Calu3 (cell line): Measurements from ENCODE around the gene ITGA11. TPM values are rescaled to one million over a fixed set of nuclear protein-coding genes. Genes with fewer than 3 reads are reported as not detected.

Experiments used
- BruUV-seq: library from RNA; stranded (reverse); fragments of 400-500 nt; replicated peaks from 2 replicates; lab custom pipeline; 2021; lab: Mats Ljungman, UMichigan
- CTCF ChIA-PET: fragments of 300-600 bp; sonication (Branson Sonifier 250); formaldehyde crosslinking; loops from one replicate; lab custom pipeline; 2022; ENCODE audit warnings: antibody characterized with exemption; lab: Charles Lee
- DNase-seq: peaks from one replicate; pipeline ENCODE4 v3.0.0; 2022
- H3K27ac Mint-ChIP-seq: one replicate; pipeline ENCODE4 v1.8.0; 2022; ENCODE audit warnings: mixed read lengths; ENCODE audit not compliant: unreplicated experiment
- H3K27me3 Mint-ChIP-seq: one replicate; pipeline ENCODE4 v1.8.0; 2022; ENCODE audit warnings: mixed read lengths; ENCODE audit not compliant: unreplicated experiment
- H3K36me3 Mint-ChIP-seq: one replicate; pipeline ENCODE4 v1.8.0; 2022; ENCODE audit warnings: mild to moderate bottlenecking, moderate library complexity, mixed read lengths; ENCODE audit not compliant: insufficient read depth, unreplicated experiment
- H3K4me1 Mint-ChIP-seq: one replicate; pipeline ENCODE4 v1.8.0; 2022; ENCODE audit warnings: mild to moderate bottlenecking, low read depth, mixed read lengths; ENCODE audit not compliant: unreplicated experiment
- H3K4me3 Mint-ChIP-seq: one replicate; pipeline ENCODE4 v1.8.0; 2022; ENCODE audit warnings: mild to moderate bottlenecking, low read depth, moderate library complexity, mixed read lengths; ENCODE audit not compliant: unreplicated experiment
- H3K9me3 Mint-ChIP-seq: one replicate; pipeline ENCODE4 v1.8.0; 2022; ENCODE audit warnings: low read depth, mixed read lengths; ENCODE audit not compliant: unreplicated experiment
- intact Hi-C: fragments of 100-400 bp; cut with micrococcal nuclease; formaldehyde crosslinking; loops from one replicate; pipeline ENCODE4 v1.10.0; 2022; ENCODE audit not compliant: unreplicated experiment
- total RNA-seq: library from RNA; stranded (reverse); gene quantifications from 2 replicates; pipeline ENCODE4 v1.2.3, GENCODE V29; 2022
- TF ChIP-seq, protein P1 (sequence below): fragments of 200-600 bp; IDR thresholded peaks from one replicate; pipeline ENCODE4 v1.8.0; 2022; ENCODE audit warnings: antibody characterized with exemption; ENCODE audit not compliant: unreplicated experiment

The ITGA11 gene
- total RNA-seq, 1 experiment from 2014 or later, result not detected

DNA sequence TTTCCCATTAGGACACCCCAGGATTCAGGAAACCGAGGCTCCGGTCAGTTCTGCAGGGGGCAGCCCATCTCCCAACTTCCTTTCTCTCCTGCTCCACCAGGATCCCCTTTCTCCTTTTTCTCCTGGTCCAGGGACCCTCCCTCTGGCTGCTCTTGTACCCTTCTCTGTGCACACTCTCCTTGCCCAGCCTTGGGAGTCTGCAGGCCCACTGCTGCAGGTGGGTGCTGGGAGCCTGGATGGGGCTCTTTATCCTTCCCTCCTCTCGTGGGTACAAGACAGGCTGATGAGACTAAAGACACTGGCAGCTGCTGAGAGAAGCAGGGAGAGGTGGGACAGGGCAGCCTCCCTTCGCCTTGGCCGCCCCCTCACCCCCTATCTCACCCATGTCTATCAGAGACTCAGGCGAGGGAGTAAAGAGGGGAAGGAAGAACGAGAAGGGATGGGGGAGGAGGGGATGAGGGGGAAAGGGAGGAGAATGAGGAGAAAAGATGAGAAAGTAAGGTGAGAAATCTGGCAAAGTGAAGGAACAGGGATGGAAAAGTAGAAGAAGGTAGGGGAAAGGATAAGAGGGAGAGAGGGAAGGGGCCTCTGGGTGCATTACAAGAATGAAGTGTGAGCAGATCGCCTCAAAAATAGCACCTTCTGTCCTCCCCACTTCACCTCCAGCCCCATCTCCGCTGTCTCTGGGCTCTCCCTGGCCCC lies 45.2 kb downstream of the ITGA11 start:
- intact Hi-C loops, result no loop called here
- no peak overlapping the region for H3K4me3 Mint-ChIP-seq
- TF ChIP-seq, protein P1, sequence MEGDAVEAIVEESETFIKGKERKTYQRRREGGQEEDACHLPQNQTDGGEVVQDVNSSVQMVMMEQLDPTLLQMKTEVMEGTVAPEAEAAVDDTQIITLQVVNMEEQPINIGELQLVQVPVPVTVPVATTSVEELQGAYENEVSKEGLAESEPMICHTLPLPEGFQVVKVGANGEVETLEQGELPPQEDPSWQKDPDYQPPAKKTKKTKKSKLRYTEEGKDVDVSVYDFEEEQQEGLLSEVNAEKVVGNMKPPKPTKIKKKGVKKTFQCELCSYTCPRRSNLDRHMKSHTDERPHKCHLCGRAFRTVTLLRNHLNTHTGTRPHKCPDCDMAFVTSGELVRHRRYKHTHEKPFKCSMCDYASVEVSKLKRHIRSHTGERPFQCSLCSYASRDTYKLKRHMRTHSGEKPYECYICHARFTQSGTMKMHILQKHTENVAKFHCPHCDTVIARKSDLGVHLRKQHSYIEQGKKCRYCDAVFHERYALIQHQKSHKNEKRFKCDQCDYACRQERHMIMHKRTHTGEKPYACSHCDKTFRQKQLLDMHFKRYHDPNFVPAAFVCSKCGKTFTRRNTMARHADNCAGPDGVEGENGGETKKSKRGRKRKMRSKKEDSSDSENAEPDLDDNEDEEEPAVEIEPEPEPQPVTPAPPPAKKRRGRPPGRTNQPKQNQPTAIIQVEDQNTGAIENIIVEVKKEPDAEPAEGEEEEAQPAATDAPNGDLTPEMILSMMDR, result no peak
- peaks cover 36% of the 10 kb centered on the region for H3K27me3 Mint-ChIP-seq
- H3K36me3 Mint-ChIP-seq, result no peaks in the 10 kb centered on the region
- H3K9me3 Mint-ChIP-seq, result no peaks in the 10 kb centered on the region
- CTCF ChIA-PET, result no interaction called here
- H3K4me1 Mint-ChIP-seq, result no peaks in the 10 kb centered on the region
- no peak overlapping the region for H3K27ac Mint-ChIP-seq
- no TSS peak for BruUV-seq
- DNase-seq, result no peak

DNA sequence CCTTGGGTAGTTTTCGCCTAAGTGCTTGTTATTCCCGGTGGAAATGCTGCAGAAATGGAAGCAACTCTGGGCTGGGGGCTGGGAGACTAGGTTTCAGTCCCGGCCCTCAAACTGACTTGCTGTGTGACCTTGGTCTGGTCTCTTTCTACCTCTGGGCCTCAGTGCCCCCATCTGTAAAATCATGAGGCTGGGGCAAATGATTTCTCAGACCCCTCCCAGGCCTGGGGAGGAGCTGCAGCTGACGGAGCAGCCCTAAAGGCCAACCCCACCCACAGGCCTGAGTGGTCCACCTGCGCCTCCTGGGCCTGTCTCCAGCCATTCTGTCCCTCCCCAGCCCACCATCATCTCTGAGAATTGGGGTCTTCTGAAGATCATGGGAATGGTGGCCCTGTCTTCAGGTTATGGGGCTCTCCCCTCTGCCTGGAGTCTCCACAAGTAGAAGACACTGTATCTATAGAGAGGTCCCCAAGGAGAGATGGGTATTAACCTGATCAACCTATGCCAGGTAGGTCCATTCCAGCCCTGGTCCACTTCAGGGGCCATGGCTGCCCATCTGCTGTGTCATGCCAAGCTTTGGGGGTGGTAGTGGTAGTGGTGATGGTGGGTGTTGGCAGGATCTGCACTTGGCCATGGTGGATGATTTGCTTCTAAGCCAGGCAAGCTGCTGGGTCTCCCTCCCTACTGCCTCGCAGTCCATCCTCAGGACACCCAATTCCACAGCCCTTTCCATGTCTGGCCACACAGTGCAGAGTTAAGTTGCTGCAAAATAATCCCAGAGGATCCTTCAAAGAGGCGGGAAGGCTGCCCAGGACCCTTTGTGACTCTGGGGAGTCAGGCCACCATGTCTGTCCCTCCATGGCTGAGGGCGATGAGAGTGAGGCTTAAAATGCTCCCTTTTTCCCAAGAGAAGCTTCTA lies 46.0 kb downstream of the ITGA11 start:
- CTCF ChIA-PET, result no interaction called here
- no peaks in the 10 kb centered on the region for H3K9me3 Mint-ChIP-seq
- no peaks in the 10 kb centered on the region for H3K36me3 Mint-ChIP-seq
- TF ChIP-seq, protein P1, result no peak
- BruUV-seq, result no TSS peak
- intact Hi-C loops, result no loop called here
- H3K27ac Mint-ChIP-seq, result no peak overlapping the region
- no peak overlapping the region for H3K4me3 Mint-ChIP-seq
- DNase-seq, result no peak
- H3K27me3 Mint-ChIP-seq, result peaks cover 37% of the 10 kb centered on the region
- H3K4me1 Mint-ChIP-seq, result no peaks in the 10 kb centered on the region

DNA sequence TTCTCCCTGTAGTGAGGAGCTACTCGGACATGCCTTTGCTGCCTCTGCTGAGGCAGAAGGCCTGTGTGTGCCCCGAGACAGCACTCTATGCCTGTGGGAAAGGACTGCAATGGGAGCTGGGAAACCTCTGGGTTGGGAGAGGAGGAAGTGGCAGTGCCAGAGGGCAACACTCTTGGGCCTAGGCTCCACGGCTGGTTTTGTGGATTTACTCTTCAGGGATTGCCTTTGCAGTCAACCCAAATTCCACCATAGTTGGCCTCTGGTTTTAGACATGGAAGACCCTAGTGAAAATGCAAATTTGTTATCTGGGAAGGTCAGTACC lies 46.8 kb downstream of the ITGA11 start:
- H3K4me3 Mint-ChIP-seq, result no peak overlapping the region
- DNase-seq, result no peak
- no TSS peak for BruUV-seq
- no peaks in the 10 kb centered on the region for H3K36me3 Mint-ChIP-seq
- CTCF ChIA-PET, result interaction anchor here (0.7 kb wide), 1 partner anchor 17 kb away, joined by 4 read pairs; no protein-coding TSS in a partner anchor
- H3K4me1 Mint-ChIP-seq, result no peaks in the 10 kb centered on the region
- intact Hi-C loops, result no loop called here
- no peaks in the 10 kb centered on the region for H3K9me3 Mint-ChIP-seq
- H3K27me3 Mint-ChIP-seq, result peaks cover 40% of the 10 kb centered on the region
- H3K27ac Mint-ChIP-seq, result no peak overlapping the region
- TF ChIP-seq, protein P1, result no peak

GRCh38 chr15:68384451-68385239 lies 47.3 kb downstream of the ITGA11 start:
- no peaks in the 10 kb centered on the region for H3K4me1 Mint-ChIP-seq
- intact Hi-C loops, result no loop called here
- DNase-seq, result no peak
- CTCF ChIA-PET, result interaction anchor here (0.7 kb wide), 1 partner anchor 16 kb away, joined by 4 read pairs; no protein-coding TSS in a partner anchor
- H3K27ac Mint-ChIP-seq, result no peak overlapping the region
- BruUV-seq, result no TSS peak
- peaks cover 45% of the 10 kb centered on the region for H3K27me3 Mint-ChIP-seq
- H3K9me3 Mint-ChIP-seq, result no peaks in the 10 kb centered on the region
- TF ChIP-seq, protein P1, result no peak
- H3K36me3 Mint-ChIP-seq, result no peaks in the 10 kb centered on the region
- H3K4me3 Mint-ChIP-seq, result no peak overlapping the region
